GM21723 (cell line): ENCODE data around the gene VPS4B.

Experiments
- ATAC-seq: cut with Tn5 transposase; IDR thresholded peaks from one replicate; pipeline ENCODE4 v1.9.1; 2021; ENCODE audit warnings: mild to moderate bottlenecking, moderate library complexity; ENCODE audit not compliant: unreplicated experiment

The VPS4B gene

GRCh38 chr18:63431180-63431579 lies 8.9 kb upstream of the VPS4B start:
- ATAC-seq = no peak

GRCh38 chr18:63430526-63430925 lies 8.2 kb upstream of the VPS4B start:
- no peak for ATAC-seq

GRCh38 chr18:63427558-63427957 lies 5.3 kb upstream of the VPS4B start:
- ATAC-seq = no peak

- peak; percentile 41 for ATAC-seq
These were observed 608 bp upstream of the VPS4B start for GRCh38 chr18:63422864-63423304.

GRCh38 chr18:63421514-63421913 lies 762 bp downstream of the VPS4B start:
- peak; percentile 1 for ATAC-seq

- no peak for ATAC-seq
These were observed 9.3 kb downstream of the VPS4B start for GRCh38 chr18:63412953-63413352.

- ATAC-seq = no peak
These were observed 11.5 kb downstream of the VPS4B start for GRCh38 chr18:63410792-63411191.

- no peak for ATAC-seq
These were observed 13.0 kb downstream of the VPS4B start for GRCh38 chr18:63409301-63409700.

GRCh38 chr18:63407734-63408133 lies 14.5 kb downstream of the VPS4B start:
- no peak for ATAC-seq

- ATAC-seq = no peak
These were observed 16.3 kb downstream of the VPS4B start for GRCh38 chr18:63405986-63406385.

GRCh38 chr18:63402246-63403162 lies 19.8 kb downstream of the VPS4B start:
- no peak for ATAC-seq

GRCh38 chr18:63399300-63399699 lies 23.0 kb downstream of the VPS4B start:
- ATAC-seq = no peak

GRCh38 chr18:63397349-63397748 lies 24.9 kb downstream of the VPS4B start:
- ATAC-seq = no peak

- no peak for ATAC-seq
These were observed 26.8 kb downstream of the VPS4B start for GRCh38 chr18:63395503-63395902.

GRCh38 chr18:63394954-63395353 lies 27.3 kb downstream of the VPS4B start:
- no peak for ATAC-seq

GRCh38 chr18:63387861-63388260 lies 34.4 kb downstream of the VPS4B start:
- no peak for ATAC-seq

GRCh38 chr18:63382843-63383242 lies 39.4 kb downstream of the VPS4B start:
- no peak for ATAC-seq

- ATAC-seq = no peak
These were observed 42.7 kb downstream of the VPS4B start for GRCh38 chr18:63379639-63379962.

GRCh38 chr18:63378919-63379638 lies 43.2 kb downstream of the VPS4B start:
- peak; percentile 69 for ATAC-seq

- ATAC-seq = no peak
These were observed 44.8 kb downstream of the VPS4B start for GRCh38 chr18:63377275-63377980.

GRCh38 chr18:63376538-63376937 lies 45.7 kb downstream of the VPS4B start:
- ATAC-seq = no peak

- ATAC-seq = no peak
These were observed 47.7 kb downstream of the VPS4B start for GRCh38 chr18:63374540-63374939.
